ENCODE data around the gene LVRN.

GRCh38 chr5:115977096-115977495, 14.8 kb downstream of the LVRN start:
- no peak for TF ChIP-seq POLR2AphosphoS5 (IDR thresholded peaks at IDR 0.05)
- no peak for TF ChIP-seq POLR2A (IDR thresholded peaks at IDR 0.05)
